HG03571 (cell line): ENCODE measurements around the gene PTK6.

Source experiments
- ATAC-seq: cut with Tn5 transposase; IDR thresholded peaks from one replicate; pipeline ENCODE4 v1.9.1; 2021; ENCODE audit not compliant: unreplicated experiment

The PTK6 gene

DNA sequence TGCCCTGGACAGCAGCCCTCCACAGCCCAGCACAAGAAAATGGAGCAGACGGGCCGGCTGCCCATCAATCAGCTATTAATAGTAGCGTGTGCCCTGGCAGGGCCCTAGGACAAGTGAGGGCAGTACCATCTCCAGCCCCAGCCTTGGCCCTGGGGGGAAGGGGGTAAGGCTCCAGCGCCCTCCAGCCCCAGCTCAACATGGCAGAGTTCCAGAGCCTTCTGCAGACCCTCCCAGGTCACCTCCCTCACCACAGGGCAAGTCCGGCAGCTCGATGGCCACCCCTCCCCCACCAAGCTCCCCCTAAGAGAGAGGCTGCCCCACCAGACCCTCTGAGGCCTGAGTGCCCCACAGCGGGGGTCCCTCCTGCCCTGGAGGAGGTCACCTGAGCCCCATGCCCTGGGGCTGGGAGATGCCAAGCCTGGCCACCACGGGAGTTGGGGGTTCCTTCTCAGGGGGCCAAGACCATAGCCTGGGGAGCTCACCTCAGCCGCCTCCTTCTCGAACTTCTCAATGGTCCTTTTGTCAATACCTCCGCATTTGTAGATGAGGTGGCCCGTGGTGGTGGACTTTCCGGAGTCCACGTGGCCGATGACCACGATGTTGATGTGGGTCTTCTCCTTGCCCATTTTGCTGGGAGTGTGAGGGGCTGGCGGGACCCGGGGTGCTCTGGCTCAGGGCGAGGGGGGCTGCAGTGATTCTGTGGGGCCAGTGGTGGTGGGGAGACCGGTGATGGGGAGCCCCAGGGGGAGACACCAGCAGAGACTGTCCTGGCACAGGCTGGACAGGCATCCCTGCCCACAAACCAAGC, 39.8 kb downstream of the PTK6 start:
- ATAC-seq = no peak

DNA sequence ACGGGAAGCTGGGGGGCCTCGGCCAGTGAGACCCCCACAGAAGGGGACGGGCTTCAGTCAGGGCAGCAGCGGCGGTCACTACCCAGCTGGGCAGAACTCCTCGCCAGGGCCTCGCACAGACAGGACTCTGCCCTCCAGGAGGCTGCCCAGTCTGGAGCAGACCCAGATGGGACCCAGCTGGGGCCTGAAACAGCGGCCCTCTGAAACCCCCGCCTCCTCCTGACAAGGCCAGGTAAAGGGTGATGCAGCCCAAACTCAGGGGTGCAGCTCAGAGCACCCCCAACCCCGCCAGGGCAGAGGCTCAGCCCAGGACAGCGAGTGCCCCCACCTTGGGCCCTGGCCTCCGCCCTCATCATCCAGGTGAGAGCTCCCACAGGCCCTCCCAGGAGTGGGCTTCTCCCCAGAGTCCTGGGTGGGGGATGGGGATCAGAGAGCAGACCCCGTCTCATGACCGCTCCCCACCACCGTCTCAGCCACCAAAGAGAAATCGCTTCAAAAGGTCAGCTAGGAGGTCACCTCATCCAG, 40.5 kb downstream of the PTK6 start:
- ATAC-seq = no peak

DNA sequence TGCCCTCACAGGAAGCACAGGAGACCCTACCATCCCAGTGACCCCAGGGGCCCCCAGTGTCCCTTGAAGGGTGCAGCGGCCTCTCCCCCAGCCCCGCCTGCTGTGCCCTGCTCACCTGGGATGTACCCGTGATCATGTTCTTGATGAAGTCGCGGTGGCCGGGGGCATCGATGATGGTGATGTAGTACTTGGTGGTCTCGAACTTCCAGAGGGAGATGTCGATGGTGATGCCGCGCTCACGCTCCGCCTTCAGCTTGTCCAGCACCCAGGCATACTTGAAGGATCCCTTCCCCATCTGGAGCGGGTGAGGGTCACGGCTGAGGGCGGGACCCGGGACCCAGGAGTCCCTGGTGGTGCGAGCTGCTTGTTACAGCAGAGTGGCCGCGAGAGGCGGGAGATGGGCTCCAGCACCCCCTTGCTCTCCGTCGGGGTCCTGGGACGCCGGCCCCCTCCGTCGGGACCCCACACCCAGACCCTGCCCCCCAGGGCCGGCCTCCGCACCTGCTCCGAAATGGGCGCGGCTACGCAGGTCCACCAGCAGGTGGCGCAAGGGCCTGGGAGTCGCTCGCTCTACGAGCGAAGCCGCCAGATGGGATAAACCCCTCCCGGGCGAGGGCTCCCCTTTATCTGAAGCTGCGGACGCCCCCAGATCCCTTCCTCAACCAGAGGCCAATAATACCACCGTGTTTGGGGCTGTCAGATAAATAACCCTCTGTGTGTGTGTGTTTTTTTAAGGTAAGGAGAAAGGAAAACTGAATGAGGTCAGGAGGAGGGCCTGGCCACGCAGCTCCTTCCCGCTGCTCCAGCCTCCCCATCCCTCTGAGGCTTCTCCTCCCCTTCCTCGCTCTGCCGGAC, 41.2 kb downstream of the PTK6 start:
- no peak for ATAC-seq

DNA sequence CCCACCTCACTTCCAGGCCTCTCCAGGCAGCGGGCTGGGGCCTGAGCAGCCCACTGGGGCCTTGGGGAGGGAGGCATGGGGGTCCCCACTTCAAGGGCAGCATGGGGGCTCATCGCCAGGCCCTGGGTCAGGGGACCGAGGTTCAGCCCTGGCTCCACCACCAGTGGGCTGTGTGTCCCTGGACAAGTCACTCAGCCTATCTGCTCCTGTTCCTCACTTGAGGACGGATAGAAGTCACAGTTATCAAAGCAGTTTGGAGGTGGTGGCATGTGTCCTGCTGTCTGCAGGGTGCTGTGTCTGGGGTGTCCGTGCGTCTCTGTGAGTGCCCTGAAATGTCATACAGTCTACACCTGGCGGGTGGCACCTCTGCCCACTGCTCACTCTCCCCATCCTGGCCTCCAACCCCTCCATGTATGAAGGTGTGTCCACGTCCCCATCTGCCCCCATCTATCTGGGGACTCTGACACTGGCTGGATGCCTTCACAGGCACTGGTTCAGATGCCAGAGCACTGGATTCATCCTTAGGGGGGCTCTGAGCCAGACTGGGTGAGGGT, 41.9 kb downstream of the PTK6 start:
- ATAC-seq = no peak

DNA sequence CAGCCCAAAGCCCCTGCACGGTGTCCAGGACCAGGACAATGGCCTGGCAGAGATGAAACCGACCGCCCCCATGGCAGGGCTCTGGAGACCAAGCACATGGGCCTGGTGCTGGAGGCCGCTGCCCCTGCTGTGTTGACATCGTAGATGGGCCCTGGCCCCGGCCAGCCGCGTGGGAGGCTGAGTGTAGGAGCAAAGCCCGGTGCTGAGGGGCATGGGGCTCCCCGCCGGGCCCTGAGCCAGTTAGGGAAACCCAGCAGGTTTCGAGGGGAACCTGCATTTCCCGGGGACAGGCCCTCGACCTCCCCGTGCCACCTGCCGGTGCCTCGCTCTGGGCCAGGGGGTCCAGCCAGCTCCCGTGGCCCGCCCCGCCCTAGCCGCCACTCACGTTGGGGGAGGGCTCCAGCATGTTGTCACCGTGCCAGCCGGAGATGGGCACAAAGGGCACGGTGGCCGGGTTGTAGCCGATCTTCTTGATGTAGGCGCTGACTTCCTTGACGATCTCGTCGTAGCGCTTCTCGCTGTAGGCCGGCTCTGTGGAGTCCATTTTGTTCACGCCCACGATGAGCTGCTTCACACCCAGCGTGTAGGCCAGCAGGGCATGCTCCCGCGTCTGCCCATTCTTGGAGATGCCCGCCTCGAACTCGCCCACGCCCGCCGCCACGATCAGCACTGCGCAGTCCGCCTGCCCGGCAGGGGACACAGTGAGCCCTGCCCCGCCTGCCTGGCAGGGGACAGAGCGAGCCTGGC, 42.6 kb downstream of the PTK6 start:
- no peak for ATAC-seq

DNA sequence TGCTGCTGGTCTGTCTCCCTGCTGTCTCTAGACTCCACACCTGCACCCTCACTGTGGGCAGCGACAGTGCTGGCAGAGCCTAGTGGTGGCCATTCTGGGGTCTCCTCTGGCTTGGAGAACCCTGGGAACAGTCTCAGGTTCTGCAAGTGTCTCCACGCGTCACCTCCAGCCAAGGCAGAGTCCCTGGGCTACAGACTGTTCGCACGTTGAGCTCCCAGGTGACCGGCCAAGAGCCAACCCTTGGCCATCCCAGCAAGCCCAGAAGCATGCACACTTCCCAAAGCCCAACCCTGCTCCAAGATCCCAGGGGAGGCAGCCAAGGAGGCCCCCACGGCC, 43.1 kb downstream of the PTK6 start:
- ATAC-seq = no peak

DNA sequence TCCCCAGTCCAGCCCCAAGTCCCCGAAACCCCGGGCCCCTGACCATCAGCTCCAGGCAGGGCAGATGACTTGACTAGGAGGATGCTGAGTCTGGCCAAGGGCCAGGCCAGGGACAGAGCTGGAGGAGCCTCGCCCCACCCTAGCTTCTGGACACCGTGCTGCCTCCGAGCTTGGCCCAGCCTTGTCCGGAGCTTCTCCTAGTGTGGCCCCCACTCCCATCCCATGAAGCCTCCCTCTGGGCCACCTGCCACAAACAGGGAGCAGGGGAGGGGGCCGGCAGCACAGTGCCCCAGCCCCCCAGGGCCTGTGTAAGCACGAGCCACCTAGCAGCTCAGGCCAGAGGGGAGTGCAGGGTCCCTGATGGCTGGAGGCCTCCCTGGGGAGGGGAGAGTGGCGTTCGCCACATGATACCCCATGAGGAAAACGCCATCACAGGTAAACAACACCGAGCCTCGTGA, 43.6 kb downstream of the PTK6 start:
- ATAC-seq = no peak

DNA sequence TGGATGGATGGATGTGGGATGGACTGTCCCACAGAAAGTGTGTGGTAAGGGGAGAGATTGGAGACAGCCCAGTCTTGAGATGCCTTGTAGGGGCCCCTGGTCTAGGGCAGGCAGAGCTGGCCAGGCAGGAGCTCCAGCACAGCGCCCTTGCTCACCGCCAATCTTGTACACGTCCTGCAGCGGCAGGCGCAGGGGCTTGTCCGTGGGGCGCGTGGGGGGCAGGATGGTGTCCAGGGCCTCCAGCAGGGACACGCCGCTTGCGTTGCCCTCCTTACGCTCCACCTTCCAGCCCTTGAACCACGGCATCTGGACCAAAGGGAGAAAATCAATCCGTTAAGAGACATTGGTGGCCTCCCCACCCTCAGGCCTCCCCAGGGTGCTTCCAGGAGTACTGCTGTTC, 44.2 kb downstream of the PTK6 start:
- no peak for ATAC-seq

DNA sequence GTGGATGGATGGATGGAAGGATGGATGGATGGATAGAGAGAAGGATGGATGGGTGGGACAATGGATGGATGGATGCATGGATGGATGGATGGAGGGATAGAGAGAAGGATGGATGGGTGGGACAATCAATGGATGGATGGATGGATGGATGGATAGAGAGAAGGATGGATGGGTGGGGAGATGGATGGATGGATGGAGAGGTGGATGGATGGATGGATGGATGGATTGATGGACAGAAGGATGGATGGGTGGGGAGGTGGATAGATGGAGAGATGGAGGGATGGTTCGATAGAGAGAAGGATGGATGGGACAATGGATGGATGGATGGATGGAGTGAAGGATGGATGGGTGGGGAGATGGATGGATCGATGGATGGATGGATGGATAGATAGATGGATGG, 44.7 kb downstream of the PTK6 start:
- no peak for ATAC-seq

DNA sequence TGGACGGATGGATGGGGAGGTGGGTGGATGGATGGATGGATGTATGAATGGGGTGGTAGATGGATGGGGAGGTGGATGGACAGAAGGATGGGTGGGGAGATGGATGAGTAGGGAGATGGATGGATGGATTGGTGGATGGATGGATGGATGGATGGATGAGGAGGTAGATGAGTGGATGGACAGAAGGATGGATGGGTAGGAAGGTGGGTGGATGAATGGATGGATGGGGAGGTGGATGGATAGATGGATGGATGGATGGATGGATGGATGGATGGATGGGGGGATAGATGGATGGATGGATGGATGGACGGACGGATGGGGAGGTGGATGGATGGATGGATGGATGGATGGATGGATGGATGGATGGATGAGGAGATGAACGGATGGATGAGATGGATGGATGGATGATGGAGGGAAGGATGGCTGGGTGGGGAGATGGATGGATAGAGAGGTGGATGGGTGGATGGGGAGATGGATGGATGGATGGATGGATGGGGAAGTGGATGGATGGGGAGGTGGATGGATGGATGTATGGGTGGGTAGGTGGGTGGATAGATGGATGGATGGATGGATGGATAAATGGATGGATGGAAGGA, 45.4 kb downstream of the PTK6 start:
- ATAC-seq = no peak

DNA sequence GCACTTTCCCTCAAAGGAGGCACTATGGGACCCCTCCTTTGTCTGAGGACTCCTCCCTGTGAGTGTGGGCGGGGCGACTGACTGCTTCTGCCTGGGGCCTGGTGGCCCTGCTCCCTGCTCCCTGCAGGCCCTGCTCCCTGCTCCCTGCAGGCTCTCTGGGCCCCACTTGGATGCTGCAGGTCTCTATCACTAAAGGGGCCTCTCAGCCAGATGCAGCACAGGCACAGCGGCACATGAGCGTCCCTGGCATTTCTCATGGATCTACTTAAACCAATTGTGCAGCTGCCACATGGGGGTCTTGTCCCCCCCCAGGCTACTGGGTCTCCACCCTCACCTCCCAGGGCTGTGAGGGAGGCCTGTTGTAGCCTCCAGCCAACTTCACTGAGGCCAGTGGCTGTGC, 46.1 kb downstream of the PTK6 start:
- no peak for ATAC-seq

DNA sequence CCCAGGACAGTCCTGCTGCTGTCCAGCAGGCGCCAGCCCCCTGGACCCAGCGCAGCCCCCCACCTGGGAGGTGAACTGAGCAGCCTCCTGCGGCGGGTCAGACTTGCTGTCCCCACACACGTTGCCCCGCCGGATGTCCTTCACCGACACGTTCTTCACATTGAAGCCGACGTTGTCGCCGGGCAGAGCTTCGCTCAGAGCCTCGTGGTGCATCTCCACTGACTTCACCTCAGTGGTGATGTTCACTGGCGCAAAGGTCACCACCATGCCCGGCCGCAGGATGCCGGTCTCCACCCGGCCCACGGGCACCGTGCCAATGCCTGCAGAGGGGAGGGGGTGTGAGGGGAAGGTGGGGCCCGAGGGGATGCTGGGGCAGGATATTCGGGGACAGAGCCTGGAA, 46.8 kb downstream of the PTK6 start:
- no peak for ATAC-seq

DNA sequence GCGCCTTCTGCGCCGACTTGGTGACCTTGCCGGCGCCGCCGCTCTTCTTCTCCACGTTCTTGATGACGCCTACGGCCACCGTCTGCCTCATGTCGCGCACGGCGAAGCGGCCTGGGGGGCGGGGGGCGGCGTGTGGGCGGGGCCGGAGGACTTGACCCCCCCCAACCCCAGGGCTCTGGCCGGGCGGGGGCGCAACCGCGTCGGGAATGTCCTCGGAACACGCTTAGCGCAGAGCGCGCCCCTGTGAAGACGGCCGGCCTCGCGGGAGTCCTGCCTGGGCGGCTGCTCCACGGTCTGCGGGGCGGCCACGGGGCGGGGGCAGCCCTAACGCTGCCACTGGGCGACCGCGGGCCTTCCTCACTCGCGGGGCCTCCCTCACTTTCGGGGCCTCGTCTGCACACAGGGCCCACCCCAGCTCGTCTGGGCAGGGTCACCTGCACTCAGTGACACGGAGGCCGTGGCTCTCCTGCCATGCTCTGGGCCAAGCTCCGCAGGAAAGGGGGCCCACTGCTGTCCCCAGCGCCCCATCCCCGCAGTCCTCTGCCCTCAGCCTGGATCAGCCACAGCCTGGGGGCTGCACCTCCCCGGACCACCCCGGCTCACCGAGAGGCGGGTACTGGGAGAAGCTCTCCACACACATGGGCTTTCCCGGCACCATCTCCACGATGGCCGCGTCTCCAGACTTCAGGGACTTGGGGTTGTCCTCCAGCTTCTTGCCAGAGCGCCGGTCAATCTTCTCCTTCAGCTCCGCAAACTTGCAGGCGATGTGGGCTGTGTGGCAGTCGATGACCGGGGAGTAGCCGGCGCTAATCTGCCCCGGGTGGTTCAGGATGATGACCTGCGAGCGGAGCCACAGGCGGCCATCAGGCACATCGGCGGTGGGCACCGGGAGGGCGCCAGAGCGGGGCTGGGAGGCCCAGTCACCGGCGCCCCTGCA, 48.6 kb downstream of the PTK6 start:
- ATAC-seq = no peak

DNA sequence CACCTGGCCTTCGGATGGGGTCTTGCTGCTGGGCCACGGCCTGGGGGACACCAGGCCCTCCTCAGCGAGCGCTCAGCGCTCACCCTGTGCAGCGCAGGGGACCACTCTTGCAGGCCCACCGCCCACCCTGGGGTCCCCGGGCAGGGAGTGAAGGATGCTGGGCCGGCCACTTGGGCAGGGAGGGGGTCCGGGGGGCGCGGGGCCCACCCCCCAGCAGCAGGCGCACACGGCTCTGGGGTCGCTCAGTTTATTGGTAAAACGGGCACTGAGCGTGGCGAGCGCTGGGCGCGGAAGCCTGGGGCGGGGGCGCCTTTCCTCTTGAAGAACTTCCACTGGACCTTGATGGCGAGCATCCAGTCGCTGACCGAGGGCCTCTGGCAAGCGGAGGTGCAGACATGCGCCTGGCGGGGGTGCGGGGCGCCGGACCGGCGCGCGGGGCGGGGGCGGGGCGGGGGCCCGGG, 49.4 kb downstream of the PTK6 start:
- no peak for ATAC-seq

DNA sequence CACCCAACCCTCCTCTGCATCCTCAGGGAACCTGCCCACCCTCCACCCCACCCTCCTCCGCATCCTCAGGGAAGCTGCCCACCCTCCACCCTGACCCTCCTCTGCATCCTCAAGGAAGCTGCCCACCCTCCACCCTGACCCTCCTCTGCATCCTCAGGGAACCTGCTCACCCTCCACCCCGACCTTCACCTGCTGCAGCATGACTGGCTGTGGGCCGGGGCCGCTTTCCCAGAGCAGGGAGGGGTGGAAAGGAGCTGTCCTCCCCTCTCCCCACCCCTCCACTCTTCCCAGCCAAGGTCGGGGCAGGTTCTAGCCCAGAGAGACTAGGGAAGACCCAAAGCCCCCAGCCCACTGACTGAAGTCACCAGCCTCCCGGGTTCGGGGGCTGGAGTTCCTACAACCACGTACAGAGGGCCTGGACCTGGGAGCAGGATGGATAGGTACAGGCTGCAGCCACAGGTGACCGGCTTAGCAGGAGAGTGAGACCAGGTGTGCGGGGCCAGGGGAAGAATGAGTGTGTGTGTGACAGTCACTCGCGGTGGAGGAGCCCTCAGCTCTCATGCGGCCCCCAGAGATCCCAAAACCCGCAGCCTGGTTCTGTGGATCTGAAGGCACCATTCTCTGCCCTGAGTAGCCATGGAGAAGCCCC, 49.9 kb downstream of the PTK6 start:
- no peak for ATAC-seq

DNA sequence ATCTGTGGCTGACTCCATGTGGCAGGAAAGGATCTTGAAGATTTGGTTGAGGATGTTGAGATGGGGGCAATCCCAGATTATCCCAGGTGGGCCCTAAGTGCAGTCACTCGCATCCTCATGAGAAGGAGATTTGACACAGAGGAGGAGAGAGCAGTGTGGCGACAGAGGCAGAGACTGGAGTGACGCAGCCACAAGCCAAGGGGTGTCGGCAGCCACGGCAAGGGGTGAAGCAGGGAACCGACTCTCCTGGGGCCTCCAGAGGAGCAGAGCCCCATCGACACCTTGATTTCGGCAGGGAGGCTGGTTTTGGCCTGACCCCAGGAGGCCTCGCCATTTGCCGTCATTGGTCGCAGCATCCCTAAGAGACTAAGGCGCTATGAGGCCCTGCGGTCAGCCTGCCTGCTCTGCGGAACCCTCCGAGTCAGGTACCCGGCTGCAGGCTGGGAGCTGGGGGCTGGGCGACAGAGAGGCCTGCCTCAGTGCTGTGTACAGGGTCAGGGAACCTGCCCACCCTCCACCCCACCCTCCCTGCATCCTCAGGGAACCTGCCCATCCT, 50.8 kb downstream of the PTK6 start:
- ATAC-seq = no peak

DNA sequence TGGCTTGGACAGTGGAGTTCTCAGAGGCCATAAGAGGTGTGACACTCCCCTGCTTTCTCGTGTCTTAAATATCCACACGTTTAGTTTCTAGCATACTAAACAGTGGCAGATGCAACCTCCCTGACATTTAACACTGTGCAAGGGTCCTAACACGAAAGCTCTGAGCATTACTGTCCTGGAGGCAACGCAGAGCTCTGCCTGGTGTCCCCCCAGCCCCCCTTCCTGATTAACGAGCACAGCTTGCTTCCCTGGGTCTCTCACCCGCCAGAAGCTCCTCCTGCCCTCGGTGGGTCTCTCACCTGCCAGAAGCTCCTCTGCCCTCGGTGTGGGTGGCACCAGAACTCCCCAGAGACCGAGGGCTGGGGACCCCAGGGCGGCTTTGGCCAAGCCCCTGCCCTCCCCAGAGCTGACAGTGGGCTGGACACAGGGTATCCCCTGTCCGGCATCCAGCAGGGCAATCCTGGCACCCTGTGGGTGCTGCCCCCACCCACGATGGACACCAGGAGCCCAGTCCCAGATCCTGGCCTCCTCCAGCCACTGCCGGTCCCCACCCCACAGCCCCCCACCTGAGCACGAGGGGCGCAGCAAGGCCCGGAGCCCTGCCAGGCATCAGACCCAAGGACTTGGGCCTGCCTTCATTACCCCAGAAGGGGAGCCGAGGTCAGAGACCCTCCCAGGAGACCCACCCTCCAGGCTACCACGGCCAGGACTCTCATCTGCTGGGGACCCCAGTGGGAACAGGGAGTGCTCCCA, 52.3 kb downstream of the PTK6 start:
- no peak for ATAC-seq

DNA sequence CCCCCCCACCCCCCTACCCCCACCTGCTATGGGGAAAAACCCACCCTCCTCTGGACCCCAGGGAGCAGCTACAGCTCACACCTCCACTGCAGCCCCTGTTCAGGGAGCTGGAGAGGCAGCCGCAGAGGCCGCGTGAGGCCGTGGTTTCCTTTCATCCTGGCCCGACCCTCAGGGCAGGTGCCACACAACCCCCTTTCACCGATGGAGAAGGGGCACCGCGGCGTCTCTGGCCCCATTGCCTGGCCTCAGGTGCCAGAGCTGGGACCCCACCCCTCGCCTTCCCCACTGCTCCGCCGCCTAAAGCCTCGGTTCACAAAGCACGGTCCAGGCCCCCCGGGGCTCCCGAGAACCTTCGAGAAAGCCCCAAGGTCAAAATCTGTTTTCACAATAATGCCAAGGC, 52.9 kb downstream of the PTK6 start:
- no peak for ATAC-seq
